NCI-H2107 treated with DMSO at 0.1 percent for 48 hours (cell line): ENCODE data around the gene PPP4R2.

Experiments used
- DNase-seq: peaks from one replicate; lab custom pipeline; 2025; ENCODE audit not compliant: unreplicated experiment; lab: John Stamatoyannopoulos, UW

PPP4R2 gene

GRCh38 chr3:73068419-73068818 lies 71.8 kb downstream of the PPP4R2 start:
- no peak for DNase-seq

- no peak for DNase-seq
Observed at GRCh38 chr3:73069187-73069586, 72.6 kb downstream of the PPP4R2 start.

- DNase-seq: no peak
Observed at GRCh38 chr3:73069775-73070444, 73.3 kb downstream of the PPP4R2 start.

GRCh38 chr3:73070675-73071575 lies 74.3 kb downstream of the PPP4R2 start:
- DNase-seq: no peak

GRCh38 chr3:73071952-73072351 lies 75.3 kb downstream of the PPP4R2 start:
- no peak for DNase-seq

- DNase-seq: no peak
Observed at GRCh38 chr3:73072634-73073033, 76.0 kb downstream of the PPP4R2 start.

GRCh38 chr3:73073091-73073707 lies 76.6 kb downstream of the PPP4R2 start:
- no peak for DNase-seq

- no peak for DNase-seq
Observed at GRCh38 chr3:73074781-73075180, 78.2 kb downstream of the PPP4R2 start.

- DNase-seq: no peak
Observed at GRCh38 chr3:73080216-73080966, 83.8 kb downstream of the PPP4R2 start.

- DNase-seq: no peak
Observed at GRCh38 chr3:73081140-73081539, 84.5 kb downstream of the PPP4R2 start.

- no peak for DNase-seq
Observed at GRCh38 chr3:73084170-73084569, 87.6 kb downstream of the PPP4R2 start.

GRCh38 chr3:73086071-73086494 lies 89.5 kb downstream of the PPP4R2 start:
- DNase-seq: no peak

GRCh38 chr3:73094129-73094528 lies 97.5 kb downstream of the PPP4R2 start:
- DNase-seq: no peak

- no peak for DNase-seq
Observed at GRCh38 chr3:73094951-73095350, 98.3 kb downstream of the PPP4R2 start.

GRCh38 chr3:73096169-73096568 lies 99.6 kb downstream of the PPP4R2 start:
- no peak for DNase-seq

- DNase-seq: no peak
Observed at GRCh38 chr3:73098026-73098425, 101.4 kb downstream of the PPP4R2 start.

- DNase-seq: no peak
Observed at GRCh38 chr3:73098873-73099272, 102.3 kb downstream of the PPP4R2 start.

- DNase-seq: peak; percentile 43
Observed at GRCh38 chr3:73100741-73101559, 104.3 kb downstream of the PPP4R2 start.

GRCh38 chr3:73101881-73102280 lies 105.3 kb downstream of the PPP4R2 start:
- no peak for DNase-seq

- no peak for DNase-seq
Observed at GRCh38 chr3:73107215-73107614, 110.6 kb downstream of the PPP4R2 start.
